GM19035 (cell line): Measurements from ENCODE around the gene ZNF12.

Experiments used
- ATAC-seq: cut with Tn5 transposase; IDR thresholded peaks from one replicate; pipeline ENCODE4 v1.9.1; 2021; ENCODE audit not compliant: unreplicated experiment

Gene ZNF12

DNA sequence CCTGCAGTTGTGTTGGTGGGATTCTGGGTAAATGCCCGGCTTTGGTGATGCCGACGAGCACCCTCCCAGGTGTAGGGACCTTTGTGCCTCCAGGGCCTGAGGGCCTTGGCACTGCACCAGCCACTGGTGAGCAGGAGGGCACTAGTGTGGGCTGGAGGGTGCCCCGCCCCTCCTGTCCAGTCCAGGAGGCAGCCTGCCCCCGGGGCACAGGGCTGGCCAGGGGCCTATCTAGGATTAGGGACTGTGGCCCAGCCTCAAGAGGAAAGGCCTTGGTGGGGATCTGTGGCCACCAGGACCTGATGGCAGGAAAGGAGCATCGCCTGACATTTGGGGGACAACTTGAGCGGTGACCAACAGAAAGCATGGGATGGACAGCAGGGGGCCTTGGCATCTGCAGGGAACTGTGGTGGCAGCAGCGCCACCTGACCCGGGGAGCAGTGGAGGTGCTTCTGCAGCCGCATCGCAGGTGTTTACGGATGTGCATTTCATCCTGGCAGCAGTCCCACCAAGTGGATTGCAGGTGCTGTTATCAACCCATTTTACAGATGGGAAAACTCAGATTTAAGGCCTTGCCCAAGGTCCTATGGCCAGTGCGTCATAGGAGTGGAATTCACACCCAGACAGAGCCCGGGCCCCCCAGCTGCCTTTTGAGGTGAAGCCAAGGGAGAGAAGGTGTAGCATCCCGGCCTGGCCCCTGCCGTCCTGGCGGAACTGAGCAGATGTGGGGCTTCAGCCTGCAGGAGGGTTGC, 58.5 kb downstream of the ZNF12 start:
- no peak for ATAC-seq

DNA sequence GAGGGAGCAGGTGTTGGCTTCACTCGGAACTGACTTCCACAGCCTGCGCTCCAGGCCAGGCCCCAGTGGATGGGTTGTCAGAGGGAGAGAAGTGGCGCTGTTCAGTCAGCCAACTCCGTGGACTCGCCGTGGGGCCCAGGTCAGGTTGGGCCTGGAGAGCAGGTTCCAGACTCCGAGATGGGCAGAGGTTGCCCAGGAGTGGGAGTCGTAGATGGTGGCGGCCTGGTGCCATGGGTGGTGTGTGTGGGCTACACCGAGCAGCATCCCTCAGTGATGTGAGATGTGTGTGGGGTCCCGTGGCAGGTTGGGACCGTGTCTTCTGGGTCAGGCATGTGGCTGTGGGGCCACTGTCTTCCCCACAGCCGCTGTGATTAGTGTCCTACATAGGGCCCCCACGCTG, 59.2 kb downstream of the ZNF12 start:
- ATAC-seq: no peak

GRCh38 chr7:6647080-6647479, 59.7 kb downstream of the ZNF12 start:
- no peak for ATAC-seq

DNA sequence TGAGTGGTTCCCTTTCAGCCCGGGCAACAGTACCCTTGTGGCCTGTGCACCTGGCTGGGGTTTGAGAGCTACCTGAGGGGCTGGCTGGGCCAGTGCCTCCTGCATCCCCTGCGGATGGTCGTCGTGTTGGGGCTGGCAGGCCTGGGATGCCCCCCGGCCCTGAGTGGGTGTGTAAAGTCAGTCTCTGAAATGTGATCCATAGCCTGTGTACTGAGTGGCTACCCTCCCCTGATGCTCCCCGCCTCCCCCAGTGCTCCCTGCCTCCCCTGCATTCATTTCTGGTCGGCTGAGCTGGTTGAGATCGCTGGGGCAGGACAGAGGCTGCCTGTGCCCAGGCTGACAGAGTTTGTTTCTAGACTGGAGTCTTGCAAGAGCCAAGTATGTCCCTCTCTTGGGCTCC, 60.3 kb downstream of the ZNF12 start:
- no peak for ATAC-seq

DNA sequence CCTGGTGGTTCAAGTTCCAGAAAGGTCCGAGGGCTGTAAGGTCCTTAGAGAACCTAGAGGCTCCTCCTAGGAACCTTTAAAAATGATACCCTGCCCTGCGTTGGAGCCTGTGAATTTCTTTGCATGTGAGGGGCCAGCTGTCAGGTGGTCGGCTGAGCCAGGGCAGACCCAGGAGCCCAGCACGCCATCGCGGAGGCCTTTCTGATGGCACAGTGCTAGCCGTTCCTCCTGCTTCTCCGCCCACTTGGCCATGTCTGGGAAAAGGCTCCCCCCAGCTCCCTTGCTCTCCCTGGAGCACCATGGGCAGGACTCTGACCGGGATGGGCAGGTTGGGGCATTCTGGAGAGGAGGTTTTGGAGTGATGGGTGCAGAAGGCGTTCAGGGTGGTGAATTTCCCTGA, 62.0 kb downstream of the ZNF12 start:
- ATAC-seq: no peak

DNA sequence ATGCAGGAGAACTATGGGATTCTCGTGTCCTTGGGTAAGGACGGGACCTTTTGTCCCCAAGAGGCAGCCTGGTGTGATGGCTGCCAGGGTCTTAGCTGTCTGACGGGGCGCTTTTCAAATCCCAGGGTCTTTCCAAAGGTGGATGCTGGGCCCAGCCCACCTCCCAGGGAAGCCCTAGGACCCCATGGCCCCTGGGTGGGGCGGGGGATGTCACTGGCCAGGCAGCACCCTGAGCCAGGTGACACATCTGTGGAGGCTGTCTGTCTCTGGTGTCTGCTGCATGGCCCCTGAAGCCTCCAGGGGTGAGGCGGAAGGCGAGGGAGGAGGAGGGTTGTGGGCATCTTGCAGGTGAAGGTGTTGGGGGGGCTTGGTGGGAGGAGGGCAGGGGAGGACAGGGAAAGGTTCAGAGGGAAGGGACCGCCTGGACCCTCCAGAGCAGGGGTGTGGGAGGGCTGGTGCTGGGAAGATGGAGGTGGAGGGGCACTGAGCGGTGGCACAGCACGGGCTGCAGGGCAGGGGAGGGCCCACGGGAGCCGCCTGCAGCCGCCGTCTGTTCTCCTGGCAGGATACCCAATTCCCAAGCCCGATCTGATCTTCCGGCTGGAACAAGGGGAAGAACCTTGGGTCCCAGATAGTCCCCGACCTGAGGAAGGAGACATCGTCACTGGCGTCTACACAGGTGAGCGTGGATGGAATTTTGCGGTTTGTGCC, 62.7 kb downstream of the ZNF12 start:
- ATAC-seq: no peak

DNA sequence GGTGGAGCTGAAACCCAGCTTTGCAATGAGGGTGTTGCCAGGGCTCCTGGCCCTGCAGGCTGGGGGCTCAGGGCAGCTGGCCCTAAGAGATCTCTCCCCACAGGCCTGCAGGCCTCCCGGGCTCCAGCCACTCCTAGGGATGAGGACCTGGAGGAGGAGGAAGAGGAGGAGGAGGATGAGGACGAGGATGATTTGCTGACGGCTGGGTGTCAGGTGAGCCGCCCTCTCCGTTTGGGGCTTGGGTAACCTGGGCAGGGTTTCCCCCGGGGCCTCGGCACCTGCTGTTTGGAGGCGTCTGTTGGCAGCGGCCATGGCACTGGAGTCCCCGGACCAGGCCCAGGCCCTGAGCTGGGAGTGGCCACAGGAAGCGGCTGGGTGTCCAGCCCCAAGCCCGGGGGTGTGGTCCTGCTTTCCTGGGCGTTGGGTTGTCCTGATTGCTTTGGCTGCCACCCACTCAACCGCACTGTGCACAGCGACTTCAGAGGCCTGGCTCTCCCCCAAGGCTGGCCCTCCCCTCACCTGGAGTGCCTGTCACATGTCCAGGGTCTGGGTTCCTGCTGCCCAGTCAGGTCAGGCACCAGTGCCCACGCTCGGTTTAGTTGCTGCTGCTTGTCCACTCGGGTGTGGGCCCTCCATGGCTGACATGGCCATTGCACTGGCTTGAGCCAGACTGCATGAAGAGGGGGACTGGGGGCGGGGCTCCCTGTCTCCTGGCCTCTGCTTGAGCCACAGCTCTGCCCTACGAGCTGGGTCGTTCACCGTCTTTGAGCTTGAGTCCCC, 63.7 kb downstream of the ZNF12 start:
- ATAC-seq: no peak

DNA sequence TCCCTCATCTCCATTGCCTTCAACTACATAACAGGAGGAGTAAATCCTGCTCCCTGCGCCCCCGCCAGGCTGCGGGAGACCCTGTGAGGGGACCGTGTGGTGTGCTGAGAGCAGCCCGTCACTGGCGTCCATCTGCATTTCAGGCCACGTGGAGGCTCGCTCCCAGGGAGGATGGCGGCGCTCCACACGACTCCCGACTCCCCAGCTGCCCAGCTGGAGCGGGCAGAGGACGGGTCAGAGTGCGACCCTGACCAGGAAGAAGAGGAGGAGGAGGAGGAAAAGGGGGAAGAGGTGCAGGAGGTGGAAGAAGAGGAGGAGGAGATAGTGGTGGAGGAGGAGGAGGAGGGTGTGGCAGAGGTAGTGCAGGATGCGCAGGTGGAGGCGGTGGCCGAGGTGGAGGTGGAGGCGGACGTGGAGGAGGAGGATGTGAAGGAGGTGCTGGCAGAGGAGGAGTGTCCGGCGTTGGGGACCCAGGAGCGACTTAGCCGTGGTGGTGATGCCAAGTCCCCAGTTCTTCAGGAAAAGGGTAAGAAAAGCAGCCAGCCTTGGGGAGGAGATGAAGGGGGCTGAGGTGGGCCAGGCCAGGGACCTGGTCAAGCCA, 64.4 kb downstream of the ZNF12 start:
- ATAC-seq: no peak

GRCh38 chr7:6641305-6642035, 65.3 kb downstream of the ZNF12 start:
- ATAC-seq: no peak

- no peak for ATAC-seq
Measured at GRCh38 chr7:6640246-6640721, 66.5 kb downstream of the ZNF12 start.

DNA sequence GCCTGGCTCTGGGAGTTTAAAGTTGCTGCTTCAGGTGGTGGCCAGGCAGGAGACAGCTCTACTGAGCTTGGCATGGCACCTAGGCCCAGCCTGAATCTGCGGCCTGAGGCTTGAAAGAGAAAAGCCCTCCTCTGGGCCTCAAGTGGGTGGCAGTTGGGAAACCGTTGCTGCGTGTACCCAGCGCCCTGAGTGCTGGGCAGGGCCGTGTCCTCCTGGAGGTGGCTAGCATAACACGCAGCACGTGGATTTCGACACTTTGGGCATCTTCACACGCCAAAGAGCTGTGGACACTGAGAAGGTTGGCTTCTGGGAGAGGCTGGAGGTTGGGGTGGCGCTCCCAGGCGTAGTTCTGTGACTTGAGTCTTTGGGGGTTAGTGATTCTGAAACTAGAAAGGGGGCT, 67.1 kb downstream of the ZNF12 start:
- ATAC-seq: no peak

GRCh38 chr7:6639032-6639431, 67.7 kb downstream of the ZNF12 start:
- no peak for ATAC-seq
